GM23338 (cell line): Measurements from ENCODE around the gene GLRA1. TPM values are rescaled to one million over a fixed set of nuclear protein-coding genes. Genes with fewer than 3 reads are reported as not detected.

ENCODE experiments used
- ATAC-seq: fragments of 200-7000 bp; cut with Tn5 transposase; 3 replicates; pipeline ENCODE4 v1.9.1; 2020
- DNase-seq: peaks from one replicate; pipeline ENCODE4 v3.0.0-alpha.2; 2015; ENCODE audit warnings: low spot score
- H2AFZ ChIP-seq: fragments of 200-600 bp; sonication (generic); 2 replicates; pipeline ENCODE4 v1.8.0; 2016; ENCODE audit warnings: antibody characterized with exemption, mild to moderate bottlenecking, moderate library complexity
- H3F3A ChIP-seq: fragments of 200-600 bp; sonication (generic); replicated peaks from 2 replicates; pipeline ENCODE4 v1.8.0; 2017; ENCODE audit warnings: antibody characterized with exemption, mixed run types, low read depth
- H3K27ac ChIP-seq: fragments of 200-600 bp; sonication (generic); 2 replicates; pipeline ENCODE4 v1.6.1; 2016; ENCODE audit warnings: low read depth
- H3K27me3 ChIP-seq: fragments of 200-600 bp; sonication (generic); 2 replicates; pipeline ENCODE4 v1.8.0; 2016; ENCODE audit warnings: mild to moderate bottlenecking, mixed run types, moderate library complexity; ENCODE audit not compliant: insufficient read depth
- H3K36me3 ChIP-seq: fragments of 200-600 bp; sonication (generic); 2 replicates; pipeline ENCODE4 v1.8.0; 2016; ENCODE audit warnings: mild to moderate bottlenecking; ENCODE audit not compliant: insufficient read depth
- H3K4me1 ChIP-seq: fragments of 200-600 bp; sonication (generic); 2 replicates; pipeline ENCODE4 v1.8.0; 2016; ENCODE audit warnings: mild to moderate bottlenecking, moderate library complexity; ENCODE audit not compliant: insufficient read depth
- H3K4me2 ChIP-seq: fragments of 200-600 bp; sonication (generic); 2 replicates; pipeline ENCODE4 v1.7.1; 2017; ENCODE audit warnings: mixed run types
- H3K4me3 ChIP-seq: fragments of 200-600 bp; sonication (generic); 2 replicates; pipeline ENCODE4 v1.6.1; 2016; ENCODE audit warnings: mixed run types
- H3K79me2 ChIP-seq: fragments of 200-600 bp; sonication (generic); replicated peaks from 2 replicates; pipeline ENCODE4 v1.8.0; 2017; ENCODE audit warnings: mild to moderate bottlenecking; ENCODE audit not compliant: insufficient read depth
- H3K9me2 ChIP-seq: fragments of 200-600 bp; sonication (generic); 2 replicates; pipeline ENCODE4 v1.8.0; 2017; ENCODE audit not compliant: insufficient read depth
- H4K20me1 ChIP-seq: fragments of 200-600 bp; sonication (generic); replicated peaks from 2 replicates; pipeline ENCODE4 v1.8.0; 2017; ENCODE audit warnings: mild to moderate bottlenecking; ENCODE audit not compliant: insufficient read depth
- H3K27ac Mint-ChIP-seq: 2 replicates; pipeline ENCODE4 v1.8.0; 2020; ENCODE audit warnings: inconsistent platforms, mild to moderate bottlenecking, moderate library complexity, mixed read lengths
- H3K27me3 Mint-ChIP-seq: 3 replicates; pipeline ENCODE4 v1.8.0; 2022; ENCODE audit warnings: low read depth, mild to moderate bottlenecking, moderate library complexity, mixed read lengths, inconsistent platforms; ENCODE audit not compliant: insufficient read depth, poor library complexity
- H3K36me3 Mint-ChIP-seq: 3 replicates; pipeline ENCODE4 v1.8.0; 2021; ENCODE audit warnings: low read depth, mild to moderate bottlenecking, inconsistent platforms, moderate library complexity, mixed read lengths
- H3K4me1 Mint-ChIP-seq: 3 replicates; pipeline ENCODE4 v1.8.0; 2020; ENCODE audit warnings: mild to moderate bottlenecking, inconsistent platforms, mixed read lengths
- H3K4me3 Mint-ChIP-seq: 3 replicates; pipeline ENCODE4 v1.8.0; 2021; ENCODE audit warnings: moderate library complexity, mild to moderate bottlenecking, inconsistent platforms, mixed read lengths
- H3K9me3 Mint-ChIP-seq: 3 replicates; pipeline ENCODE4 v1.8.0; 2020; ENCODE audit warnings: moderate library complexity, mild to moderate bottlenecking, inconsistent platforms, mixed read lengths
- CREB1 ChIP-seq: fragments of 250-450 bp; sonication (Bioruptor Pico); IDR thresholded peaks from 2 replicates; pipeline ENCODE4 v1.5.0; 2020; ENCODE audit warnings: low read depth, mild to moderate bottlenecking, moderate library complexity
- CTCF ChIP-seq, 2 experiments: fragments of 200-600 bp in 1 of 2; sonication (generic) in 1 of 2; conservative IDR thresholded peaks; 2 replicates each; pipeline versions ENCODE4 v1.5.1 to v1.6.1; 2016 to 2017; ENCODE audit warnings: antibody characterized with exemption in 2 of 2, low read depth in 2 of 2, mild to moderate bottlenecking in 2 of 2, moderate library complexity in 1 of 2
- ETS1 ChIP-seq: IDR thresholded peaks from 2 replicates; pipeline ENCODE4 v1.6.1; 2016; ENCODE audit warnings: antibody characterized with exemption
- EZH2 ChIP-seq: fragments of 200-600 bp; sonication (generic); IDR thresholded peaks from one replicate; pipeline ENCODE4 v1.8.0; 2017; ENCODE audit warnings: antibody characterized with exemption, mild to moderate bottlenecking, low read depth; ENCODE audit not compliant: unreplicated experiment
- EZH2phosphoT487 ChIP-seq: fragments of 200-600 bp; sonication (generic); IDR thresholded peaks from one replicate; pipeline ENCODE4 v1.8.1; 2018; ENCODE audit warnings: antibody characterized with exemption; ENCODE audit not compliant: unreplicated experiment
- JUNB ChIP-seq: IDR thresholded peaks from one replicate; pipeline ENCODE4 v1.6.1; 2016; ENCODE audit warnings: antibody characterized with exemption; ENCODE audit not compliant: unreplicated experiment
- NANOG ChIP-seq: IDR thresholded peaks from 2 replicates; pipeline ENCODE4 v1.6.1; 2016; ENCODE audit warnings: antibody characterized with exemption, borderline replicate concordance
- POLR2AphosphoS5 ChIP-seq: IDR thresholded peaks from 2 replicates; pipeline ENCODE4 v1.6.1; 2016; ENCODE audit warnings: antibody characterized with exemption, low read depth
- REST ChIP-seq: IDR thresholded peaks from one replicate; pipeline ENCODE4 v1.6.1; 2018; ENCODE audit warnings: antibody characterized with exemption; ENCODE audit not compliant: unreplicated experiment
- STAT1 ChIP-seq: IDR thresholded peaks from one replicate; pipeline ENCODE4 v1.6.1; 2016; ENCODE audit warnings: antibody characterized with exemption; ENCODE audit not compliant: unreplicated experiment
- ZNF114 ChIP-seq: fragments of 250-450 bp; sonication (Bioruptor Pico); IDR thresholded peaks from 2 replicates; pipeline ENCODE4 v1.5.0; 2020; ENCODE audit warnings: mild to moderate bottlenecking, moderate library complexity
- ZNF331 ChIP-seq: fragments of 250-450 bp; sonication (Bioruptor Pico); IDR thresholded peaks from 2 replicates; pipeline ENCODE4 v1.5.0; 2020; ENCODE audit warnings: low read depth, mild to moderate bottlenecking, moderate library complexity
- polyA plus RNA-seq: library from polyadenylated mRNA; unstranded; fragments of >200 nt; fragmentation: Nextera tagmentation; extraction: Ambion mirVana; gene quantifications from 2 replicates; pipeline ENCODE4 v1.2.1, GENCODE V29; 2016
- total RNA-seq: library from RNA; depleted of rRNA; stranded (reverse); fragments of >200 nt; shearing (Covaris generic); gene quantifications from 2 replicates; pipeline ENCODE4 v1.2.3, GENCODE V29; 2014
- TF ChIP-seq, protein P1 (sequence below): fragments of 250-450 bp; sonication (Bioruptor Pico); IDR thresholded peaks from 2 replicates; pipeline ENCODE4 v1.5.0; 2020; ENCODE audit warnings: mild to moderate bottlenecking, moderate library complexity

Gene GLRA1
- total and polyA plus RNA-seq, 2 experiments from 2014 or later: not detected

GRCh38 chr5:151895660-151896030 is 29.0 kb downstream of the GLRA1 start:
- no peak overlapping the region for H3K27ac ChIP-seq
- Mint-ChIP-seq H3K9me3 (no peaks in the 10 kb centered on the region), H3K4me3 (no peak overlapping the region), H3K36me3 (no peaks in the 10 kb centered on the region), H3K27ac (no peak overlapping the region), H3K4me1 (peaks cover 12% of the 10 kb centered on the region; the same call in 2 of the 3 replicates), H3K27me3 (peaks cover 34% of the 10 kb centered on the region)
- ATAC-seq (peak; percentile 31), DNase-seq (no peak)
- no peaks in the 10 kb centered on the region for H3K36me3 ChIP-seq
- peaks cover 10% of the 10 kb centered on the region; the same call in 1 of the 2 replicates for H4K20me1 ChIP-seq
- no peak overlapping the region for H3K4me3 ChIP-seq
- H3K79me2 ChIP-seq: no peaks in the 10 kb centered on the region
- H2AFZ ChIP-seq: no peak overlapping the region
- H3K4me2 ChIP-seq: no peak overlapping the region
- no peaks in the 10 kb centered on the region for H3F3A ChIP-seq
- TF ChIP-seq, protein P1, sequence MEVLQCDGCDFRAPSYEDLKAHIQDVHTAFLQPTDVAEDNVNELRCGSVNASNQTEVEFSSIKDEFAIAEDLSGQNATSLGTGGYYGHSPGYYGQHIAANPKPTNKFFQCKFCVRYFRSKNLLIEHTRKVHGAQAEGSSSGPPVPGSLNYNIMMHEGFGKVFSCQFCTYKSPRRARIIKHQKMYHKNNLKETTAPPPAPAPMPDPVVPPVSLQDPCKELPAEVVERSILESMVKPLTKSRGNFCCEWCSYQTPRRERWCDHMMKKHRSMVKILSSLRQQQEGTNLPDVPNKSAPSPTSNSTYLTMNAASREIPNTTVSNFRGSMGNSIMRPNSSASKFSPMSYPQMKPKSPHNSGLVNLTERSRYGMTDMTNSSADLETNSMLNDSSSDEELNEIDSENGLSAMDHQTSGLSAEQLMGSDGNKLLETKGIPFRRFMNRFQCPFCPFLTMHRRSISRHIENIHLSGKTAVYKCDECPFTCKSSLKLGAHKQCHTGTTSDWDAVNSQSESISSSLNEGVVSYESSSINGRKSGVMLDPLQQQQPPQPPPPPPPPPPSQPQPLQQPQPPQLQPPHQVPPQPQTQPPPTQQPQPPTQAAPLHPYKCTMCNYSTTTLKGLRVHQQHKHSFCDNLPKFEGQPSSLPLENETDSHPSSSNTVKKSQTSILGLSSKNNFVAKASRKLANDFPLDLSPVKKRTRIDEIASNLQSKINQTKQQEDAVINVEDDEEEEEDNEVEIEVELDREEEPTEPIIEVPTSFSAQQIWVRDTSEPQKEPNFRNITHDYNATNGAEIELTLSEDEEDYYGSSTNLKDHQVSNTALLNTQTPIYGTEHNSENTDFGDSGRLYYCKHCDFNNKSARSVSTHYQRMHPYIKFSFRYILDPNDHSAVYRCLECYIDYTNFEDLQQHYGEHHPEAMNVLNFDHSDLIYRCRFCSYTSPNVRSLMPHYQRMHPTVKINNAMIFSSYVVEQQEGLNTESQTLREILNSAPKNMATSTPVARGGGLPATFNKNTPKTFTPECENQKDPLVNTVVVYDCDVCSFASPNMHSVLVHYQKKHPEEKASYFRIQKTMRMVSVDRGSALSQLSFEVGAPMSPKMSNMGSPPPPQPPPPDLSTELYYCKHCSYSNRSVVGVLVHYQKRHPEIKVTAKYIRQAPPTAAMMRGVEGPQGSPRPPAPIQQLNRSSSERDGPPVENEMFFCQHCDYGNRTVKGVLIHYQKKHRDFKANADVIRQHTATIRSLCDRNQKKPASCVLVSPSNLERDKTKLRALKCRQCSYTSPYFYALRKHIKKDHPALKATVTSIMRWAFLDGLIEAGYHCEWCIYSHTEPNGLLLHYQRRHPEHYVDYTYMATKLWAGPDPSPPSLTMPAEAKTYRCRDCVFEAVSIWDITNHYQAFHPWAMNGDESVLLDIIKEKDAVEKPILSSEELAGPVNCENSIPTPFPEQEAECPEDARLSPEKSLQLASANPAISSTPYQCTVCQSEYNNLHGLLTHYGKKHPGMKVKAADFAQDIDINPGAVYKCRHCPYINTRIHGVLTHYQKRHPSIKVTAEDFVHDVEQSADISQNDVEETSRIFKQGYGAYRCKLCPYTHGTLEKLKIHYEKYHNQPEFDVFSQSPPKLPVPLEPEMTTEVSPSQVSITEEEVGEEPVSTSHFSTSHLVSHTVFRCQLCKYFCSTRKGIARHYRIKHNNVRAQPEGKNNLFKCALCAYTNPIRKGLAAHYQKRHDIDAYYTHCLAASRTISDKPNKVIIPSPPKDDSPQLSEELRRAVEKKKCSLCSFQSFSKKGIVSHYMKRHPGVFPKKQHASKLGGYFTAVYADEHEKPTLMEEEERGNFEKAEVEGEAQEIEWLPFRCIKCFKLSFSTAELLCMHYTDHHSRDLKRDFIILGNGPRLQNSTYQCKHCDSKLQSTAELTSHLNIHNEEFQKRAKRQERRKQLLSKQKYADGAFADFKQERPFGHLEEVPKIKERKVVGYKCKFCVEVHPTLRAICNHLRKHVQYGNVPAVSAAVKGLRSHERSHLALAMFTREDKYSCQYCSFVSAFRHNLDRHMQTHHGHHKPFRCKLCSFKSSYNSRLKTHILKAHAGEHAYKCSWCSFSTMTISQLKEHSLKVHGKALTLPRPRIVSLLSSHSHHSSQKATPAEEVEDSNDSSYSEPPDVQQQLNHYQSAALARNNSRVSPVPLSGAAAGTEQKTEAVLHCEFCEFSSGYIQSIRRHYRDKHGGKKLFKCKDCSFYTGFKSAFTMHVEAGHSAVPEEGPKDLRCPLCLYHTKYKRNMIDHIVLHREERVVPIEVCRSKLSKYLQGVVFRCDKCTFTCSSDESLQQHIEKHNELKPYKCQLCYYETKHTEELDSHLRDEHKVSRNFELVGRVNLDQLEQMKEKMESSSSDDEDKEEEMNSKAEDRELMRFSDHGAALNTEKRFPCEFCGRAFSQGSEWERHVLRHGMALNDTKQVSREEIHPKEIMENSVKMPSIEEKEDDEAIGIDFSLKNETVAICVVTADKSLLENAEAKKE: no peak
- TF ChIP-seq CTCF (conservative IDR thresholded peaks at IDR 0.05; ENCODE audit: low read depth in 2 of 2): no peak
- no peak for TF ChIP-seq STAT1
- TF ChIP-seq ZNF331: no peak
- no peak for TF ChIP-seq ETS1
- TF ChIP-seq EZH2: no peak
- no peak for TF ChIP-seq EZH2phosphoT487
- TF ChIP-seq JUNB: no peak
- no peak for TF ChIP-seq POLR2AphosphoS5
- no peak for TF ChIP-seq REST
- no peak for TF ChIP-seq NANOG
- TF ChIP-seq CREB1: no peak
- TF ChIP-seq ZNF114 (CRISPR knock-in tag): no peak
- peaks cover 46% of the 10 kb centered on the region for H3K27me3 ChIP-seq
- peaks cover 4% of the 10 kb centered on the region; the same call in 1 of the 2 replicates for H3K4me1 ChIP-seq
- H3K9me2 ChIP-seq: no peaks in the 10 kb centered on the region
